ENCODE data around the gene ATP6V0B. TPM values are rescaled to one million over a fixed set of nuclear protein-coding genes. Genes with fewer than 3 reads are reported as not detected.

Gene ATP6V0B
- polyA plus RNA-seq, 2 of the 4 experiments (the other 2 are of a cell fraction): 97.0 to 101 TPM

DNA sequence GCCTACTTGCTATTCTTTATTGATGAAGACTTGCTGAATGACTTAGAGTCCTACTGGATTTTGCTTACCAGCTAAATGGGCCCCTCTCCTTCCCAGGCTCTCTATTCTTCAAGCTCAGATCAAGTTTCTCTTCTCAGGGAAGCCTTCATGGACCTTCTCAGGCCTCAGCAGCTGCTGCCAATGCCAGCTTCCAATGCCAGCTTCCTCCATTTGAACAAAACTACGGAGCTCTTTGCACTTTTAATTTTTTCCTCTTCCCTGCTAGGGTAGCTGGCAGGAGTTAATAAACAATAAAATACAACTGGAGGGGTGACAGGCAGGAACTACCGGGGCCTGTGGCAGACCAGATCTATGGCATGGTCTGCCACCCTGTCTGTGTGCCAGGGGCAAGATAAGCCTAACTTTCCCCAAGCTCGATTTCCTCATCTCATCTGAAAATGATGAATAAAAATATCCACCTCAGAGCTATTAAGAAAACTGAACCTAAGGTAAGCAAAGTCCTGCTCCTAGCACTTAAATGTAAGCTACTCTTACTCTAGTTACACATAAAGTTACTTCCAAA, 29.0 kb upstream of the ATP6V0B start:
- FAIRE-seq: no peak
- TF ChIP-seq ZFP36 (IDR thresholded peaks at IDR 0.05; ENCODE audit: borderline replicate concordance, partially characterized antibody): no peak
- TF ChIP-seq RFX5 (IDR thresholded peaks at IDR 0.05): no peak
- TF ChIP-seq FOSB (CRISPR knock-in tag; IDR thresholded peaks at IDR 0.05): no peak
- WGBS (ENCODE audit: missing lambda C conversion rate): 12% methylated on average over 3 of the region's 3 CpGs
- H3K27ac ChIP-seq: peak overlapping the region; percentile 94 to 97
- ATAC-seq: no peak
- no peaks in the 10 kb centered on the region for H3K9me3 ChIP-seq
- POLR2A ChIA-PET: interaction anchor here (0.5 kb wide), 1 partner anchor 587 kb away, joined by 3 read pairs; the partner anchor contains the start of gene CDC20
- no peak for DNase-seq (ENCODE audit: low read depth in 1 of 2, low spot score in 1 of 2)
- CTCF ChIA-PET: interaction anchor here (0.6 to 7.4 kb wide), 12 partner anchors 8 to 309 kb away, joined by 3 to 69 read pairs (median 4); no protein-coding TSS in a partner anchor
- H3K4me1 ChIP-seq: peaks cover 13% of the 10 kb centered on the region; the same call in 1 of the 3 replicates
- peak overlapping the region; percentile 87 for H3K4me2 ChIP-seq
- peak overlapping the region; percentile 68 for H3K4me3 ChIP-seq

DNA sequence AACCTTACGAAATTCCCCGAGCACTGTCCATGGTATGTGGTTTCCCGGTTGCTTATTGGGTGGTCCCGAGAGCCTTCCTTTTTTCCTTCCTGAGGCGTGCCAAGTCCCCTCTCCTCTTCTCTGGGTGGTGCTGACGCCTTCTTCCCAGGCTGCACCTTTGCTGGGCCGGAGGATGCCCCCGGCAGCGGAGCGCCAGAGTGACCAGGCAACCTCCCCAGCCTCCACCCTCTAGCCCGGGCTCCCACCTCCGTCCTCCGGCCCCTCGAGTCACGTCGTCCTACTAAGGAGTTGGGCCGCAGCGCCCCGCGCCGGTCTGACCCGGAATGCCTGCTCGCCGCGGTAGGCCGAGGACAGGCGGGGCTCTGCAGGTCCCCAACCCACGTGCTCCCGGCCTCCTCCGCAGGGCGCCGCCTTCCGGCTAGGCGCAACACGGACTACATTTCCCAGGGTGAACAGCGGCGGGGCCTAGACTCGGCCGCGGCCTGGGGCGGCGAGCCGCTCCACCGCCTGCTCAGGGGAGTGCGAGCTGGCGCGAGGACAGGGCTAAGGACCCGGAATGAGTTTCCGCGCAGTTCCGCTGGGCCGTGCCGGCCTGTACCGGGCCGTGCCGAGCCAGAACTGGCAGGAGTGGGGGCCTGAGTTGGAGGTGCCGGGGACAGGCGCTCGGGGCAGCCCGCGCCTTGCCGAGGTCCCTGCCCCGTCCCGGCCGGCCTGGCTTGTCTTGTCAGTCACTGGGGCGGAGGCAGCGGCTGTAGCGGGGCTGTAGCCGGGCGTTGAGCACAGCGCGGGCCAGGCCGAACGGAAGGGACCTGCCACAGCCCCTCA, 28.3 kb upstream of the ATP6V0B start, which contains the start of gene IPO13:
Gene IPO13, plus strand, starts transcription at position 715 of the 825 bp plus-strand sequence. CDS start 651 bp downstream, outside the sequence.
- WGBS (ENCODE audit: missing lambda C conversion rate): under 1% methylated on average over 34 of the region's 74 CpGs
- FAIRE-seq: no peak
- POLR2A ChIA-PET: interaction anchor here (0.5 kb wide), 1 partner anchor 588 kb away, joined by 3 read pairs; the partner anchor contains the start of gene CDC20

More for the DNA sequence above, 28.3 kb upstream of the ATP6V0B start, which contains the start of gene IPO13:
- Histone ChIP-seq H3K4me3 (peak within 1 kb of the TSS; percentile 68), H3K27ac (peak within 1 kb of the TSS; percentile 94 to 97), H3K9me3 (no peaks in the 10 kb centered on the region), H3K4me1 (peaks cover 13% of the 10 kb centered on the region; the same call in 1 of the 3 replicates), H3K4me2 (peak within 1 kb of the TSS; percentile 87)
- DNase-seq (ENCODE audit: low read depth in 1 of 2, low spot score in 1 of 2) (peak; percentile 90 to 96), ATAC-seq (peak; percentile 97 to 98)
- peak; percentile 73; the same call in 1 of the 2 replicates for TF ChIP-seq MYC (IDR thresholded peaks at IDR 0.05; ENCODE audit: borderline replicate concordance, low read length)
- TF ChIP-seq PHF8 (IDR thresholded peaks at IDR 0.05; ENCODE audit: borderline replicate concordance, low read depth): 0 out of 2 replicates have a peak, but pooled peaks have one; percentile 27
- TF ChIP-seq, protein P1, sequence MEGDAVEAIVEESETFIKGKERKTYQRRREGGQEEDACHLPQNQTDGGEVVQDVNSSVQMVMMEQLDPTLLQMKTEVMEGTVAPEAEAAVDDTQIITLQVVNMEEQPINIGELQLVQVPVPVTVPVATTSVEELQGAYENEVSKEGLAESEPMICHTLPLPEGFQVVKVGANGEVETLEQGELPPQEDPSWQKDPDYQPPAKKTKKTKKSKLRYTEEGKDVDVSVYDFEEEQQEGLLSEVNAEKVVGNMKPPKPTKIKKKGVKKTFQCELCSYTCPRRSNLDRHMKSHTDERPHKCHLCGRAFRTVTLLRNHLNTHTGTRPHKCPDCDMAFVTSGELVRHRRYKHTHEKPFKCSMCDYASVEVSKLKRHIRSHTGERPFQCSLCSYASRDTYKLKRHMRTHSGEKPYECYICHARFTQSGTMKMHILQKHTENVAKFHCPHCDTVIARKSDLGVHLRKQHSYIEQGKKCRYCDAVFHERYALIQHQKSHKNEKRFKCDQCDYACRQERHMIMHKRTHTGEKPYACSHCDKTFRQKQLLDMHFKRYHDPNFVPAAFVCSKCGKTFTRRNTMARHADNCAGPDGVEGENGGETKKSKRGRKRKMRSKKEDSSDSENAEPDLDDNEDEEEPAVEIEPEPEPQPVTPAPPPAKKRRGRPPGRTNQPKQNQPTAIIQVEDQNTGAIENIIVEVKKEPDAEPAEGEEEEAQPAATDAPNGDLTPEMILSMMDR (IDR thresholded peaks at IDR 0.05): peak; percentile 55
- peak; percentile 66 to 94; a peak in 4 of 5 replicates for TF ChIP-seq JUN (IDR thresholded peaks at IDR 0.05)
- TF ChIP-seq, protein P2, sequence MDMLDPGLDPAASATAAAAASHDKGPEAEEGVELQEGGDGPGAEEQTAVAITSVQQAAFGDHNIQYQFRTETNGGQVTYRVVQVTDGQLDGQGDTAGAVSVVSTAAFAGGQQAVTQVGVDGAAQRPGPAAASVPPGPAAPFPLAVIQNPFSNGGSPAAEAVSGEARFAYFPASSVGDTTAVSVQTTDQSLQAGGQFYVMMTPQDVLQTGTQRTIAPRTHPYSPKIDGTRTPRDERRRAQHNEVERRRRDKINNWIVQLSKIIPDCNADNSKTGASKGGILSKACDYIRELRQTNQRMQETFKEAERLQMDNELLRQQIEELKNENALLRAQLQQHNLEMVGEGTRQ (IDR thresholded peaks at IDR 0.05): peak; percentile 82
- TF ChIP-seq SMC3 (IDR thresholded peaks at IDR 0.05): peak; percentile 62
- TF ChIP-seq, protein P3, sequence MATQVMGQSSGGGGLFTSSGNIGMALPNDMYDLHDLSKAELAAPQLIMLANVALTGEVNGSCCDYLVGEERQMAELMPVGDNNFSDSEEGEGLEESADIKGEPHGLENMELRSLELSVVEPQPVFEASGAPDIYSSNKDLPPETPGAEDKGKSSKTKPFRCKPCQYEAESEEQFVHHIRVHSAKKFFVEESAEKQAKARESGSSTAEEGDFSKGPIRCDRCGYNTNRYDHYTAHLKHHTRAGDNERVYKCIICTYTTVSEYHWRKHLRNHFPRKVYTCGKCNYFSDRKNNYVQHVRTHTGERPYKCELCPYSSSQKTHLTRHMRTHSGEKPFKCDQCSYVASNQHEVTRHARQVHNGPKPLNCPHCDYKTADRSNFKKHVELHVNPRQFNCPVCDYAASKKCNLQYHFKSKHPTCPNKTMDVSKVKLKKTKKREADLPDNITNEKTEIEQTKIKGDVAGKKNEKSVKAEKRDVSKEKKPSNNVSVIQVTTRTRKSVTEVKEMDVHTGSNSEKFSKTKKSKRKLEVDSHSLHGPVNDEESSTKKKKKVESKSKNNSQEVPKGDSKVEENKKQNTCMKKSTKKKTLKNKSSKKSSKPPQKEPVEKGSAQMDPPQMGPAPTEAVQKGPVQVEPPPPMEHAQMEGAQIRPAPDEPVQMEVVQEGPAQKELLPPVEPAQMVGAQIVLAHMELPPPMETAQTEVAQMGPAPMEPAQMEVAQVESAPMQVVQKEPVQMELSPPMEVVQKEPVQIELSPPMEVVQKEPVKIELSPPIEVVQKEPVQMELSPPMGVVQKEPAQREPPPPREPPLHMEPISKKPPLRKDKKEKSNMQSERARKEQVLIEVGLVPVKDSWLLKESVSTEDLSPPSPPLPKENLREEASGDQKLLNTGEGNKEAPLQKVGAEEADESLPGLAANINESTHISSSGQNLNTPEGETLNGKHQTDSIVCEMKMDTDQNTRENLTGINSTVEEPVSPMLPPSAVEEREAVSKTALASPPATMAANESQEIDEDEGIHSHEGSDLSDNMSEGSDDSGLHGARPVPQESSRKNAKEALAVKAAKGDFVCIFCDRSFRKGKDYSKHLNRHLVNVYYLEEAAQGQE (IDR thresholded peaks at IDR 0.05): peak; percentile 89
- no peak for TF ChIP-seq CBX2 (IDR thresholded peaks at IDR 0.05; ENCODE audit: borderline replicate concordance, low read depth)
- TF ChIP-seq, protein P4, sequence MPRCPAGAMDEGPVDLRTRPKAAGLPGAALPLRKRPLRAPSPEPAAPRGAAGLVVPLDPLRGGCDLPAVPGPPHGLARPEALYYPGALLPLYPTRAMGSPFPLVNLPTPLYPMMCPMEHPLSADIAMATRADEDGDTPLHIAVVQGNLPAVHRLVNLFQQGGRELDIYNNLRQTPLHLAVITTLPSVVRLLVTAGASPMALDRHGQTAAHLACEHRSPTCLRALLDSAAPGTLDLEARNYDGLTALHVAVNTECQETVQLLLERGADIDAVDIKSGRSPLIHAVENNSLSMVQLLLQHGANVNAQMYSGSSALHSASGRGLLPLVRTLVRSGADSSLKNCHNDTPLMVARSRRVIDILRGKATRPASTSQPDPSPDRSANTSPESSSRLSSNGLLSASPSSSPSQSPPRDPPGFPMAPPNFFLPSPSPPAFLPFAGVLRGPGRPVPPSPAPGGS (IDR thresholded peaks at IDR 0.05): peak; percentile 24; the same call in 1 of the 3 replicates
- peak; percentile 81 for TF ChIP-seq POLR2A (IDR thresholded peaks at IDR 0.05; ENCODE audit: low read length)
- TF ChIP-seq, protein P5, sequence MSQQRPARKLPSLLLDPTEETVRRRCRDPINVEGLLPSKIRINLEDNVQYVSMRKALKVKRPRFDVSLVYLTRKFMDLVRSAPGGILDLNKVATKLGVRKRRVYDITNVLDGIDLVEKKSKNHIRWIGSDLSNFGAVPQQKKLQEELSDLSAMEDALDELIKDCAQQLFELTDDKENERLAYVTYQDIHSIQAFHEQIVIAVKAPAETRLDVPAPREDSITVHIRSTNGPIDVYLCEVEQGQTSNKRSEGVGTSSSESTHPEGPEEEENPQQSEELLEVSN (IDR thresholded peaks at IDR 0.05; ENCODE audit: borderline replicate concordance, low read depth): peak; percentile 56
- TF ChIP-seq, protein P6, sequence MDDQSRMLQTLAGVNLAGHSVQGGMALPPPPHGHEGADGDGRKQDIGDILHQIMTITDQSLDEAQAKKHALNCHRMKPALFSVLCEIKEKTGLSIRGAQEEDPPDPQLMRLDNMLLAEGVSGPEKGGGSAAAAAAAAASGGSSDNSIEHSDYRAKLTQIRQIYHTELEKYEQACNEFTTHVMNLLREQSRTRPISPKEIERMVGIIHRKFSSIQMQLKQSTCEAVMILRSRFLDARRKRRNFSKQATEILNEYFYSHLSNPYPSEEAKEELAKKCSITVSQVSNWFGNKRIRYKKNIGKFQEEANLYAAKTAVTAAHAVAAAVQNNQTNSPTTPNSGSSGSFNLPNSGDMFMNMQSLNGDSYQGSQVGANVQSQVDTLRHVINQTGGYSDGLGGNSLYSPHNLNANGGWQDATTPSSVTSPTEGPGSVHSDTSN (IDR thresholded peaks at IDR 0.05): no peak
- TF ChIP-seq, protein P7, sequence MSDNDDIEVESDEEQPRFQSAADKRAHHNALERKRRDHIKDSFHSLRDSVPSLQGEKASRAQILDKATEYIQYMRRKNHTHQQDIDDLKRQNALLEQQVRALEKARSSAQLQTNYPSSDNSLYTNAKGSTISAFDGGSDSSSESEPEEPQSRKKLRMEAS (IDR thresholded peaks at IDR 0.05): peak; percentile 97
- no peak for TF ChIP-seq RNF2 (IDR thresholded peaks at IDR 0.05; ENCODE audit: borderline replicate concordance, low read depth)
- peak; percentile 58 to 68; a peak in 4 of 5 replicates for TF ChIP-seq RAD21 (conservative IDR thresholded peaks at IDR 0.05 in 1 of 2, IDR thresholded peaks at IDR 0.05 in 1 of 2)
- TF ChIP-seq EHMT2 (IDR thresholded peaks at IDR 0.05; ENCODE audit: low read depth): no peak
- CTCF ChIA-PET: interaction anchor here (0.6 to 7.4 kb wide), 15 partner anchors 8 to 309 kb away, joined by 3 to 69 read pairs (median 3); partner anchors contain the start of gene DPH2

Measured in A549 (cell line).